ENCODE measurements around the gene TTPAL. TPM values are rescaled to one million over a fixed set of nuclear protein-coding genes. Genes with fewer than 3 reads are reported as not detected.

Gene TTPAL
- total RNA-seq, 1 experiment from 2014 or later: 21.1 TPM

DNA sequence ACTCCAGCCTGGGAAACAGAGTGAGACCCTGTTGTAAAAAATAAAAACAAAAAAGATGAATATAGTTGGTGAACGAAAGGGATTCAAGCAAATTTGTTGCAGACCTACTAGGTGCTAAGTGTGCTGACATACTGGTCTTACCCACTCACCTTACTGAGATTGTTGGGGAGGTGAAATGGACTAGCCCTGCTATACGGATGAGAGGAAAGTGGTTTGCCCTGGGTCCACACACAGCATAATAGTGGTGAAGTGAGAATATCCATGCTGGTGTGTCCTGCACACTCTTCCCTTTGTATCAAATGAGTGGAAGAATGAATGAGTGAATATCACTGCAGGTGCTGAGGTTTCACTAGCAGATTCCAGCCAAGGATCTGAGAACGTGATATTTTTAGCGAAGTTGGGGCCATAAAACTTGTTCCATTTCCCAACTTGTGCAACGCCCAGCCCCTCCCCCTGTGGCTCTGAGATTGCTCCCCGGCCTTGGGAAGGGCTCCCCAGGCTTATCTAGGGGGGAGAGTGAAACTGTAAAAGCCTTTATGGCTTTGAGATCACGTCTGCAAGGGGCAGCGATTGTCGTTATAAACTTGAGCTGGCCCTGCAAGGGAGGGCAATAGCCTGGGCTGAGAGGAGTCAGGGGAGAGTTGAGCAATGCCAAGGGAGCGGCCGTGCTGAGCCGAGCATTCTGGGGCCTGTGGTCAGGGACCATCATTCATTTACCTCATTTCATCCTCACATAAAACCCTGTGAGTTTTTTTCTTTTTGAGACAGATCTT is 33.2 kb upstream of the TTPAL start:
- Histone ChIP-seq H2BK120ac (ENCODE audit: low read depth, low read length, poor library complexity, severe bottlenecking) (no peak overlapping the region), H2BK20ac (ENCODE audit: low read depth, low read length, poor library complexity, severe bottlenecking) (no peak overlapping the region), H3K4ac (ENCODE audit: low read depth, low read length) (no peak overlapping the region), H3K56ac (ENCODE audit: insufficient read length, low read depth, low read length) (no peak overlapping the region), H3K9me3 (ENCODE audit: control insufficient read depth, low read depth, low read length) (no peaks in the 10 kb centered on the region), H3K4me2 (ENCODE audit: insufficient read depth, insufficient read length, low read length) (no peak overlapping the region), H2BK12ac (ENCODE audit: insufficient read length, low read depth, low read length) (no peak overlapping the region), H3K4me1 (ENCODE audit: insufficient read depth, low read length) (no peaks in the 10 kb centered on the region), H4K91ac (ENCODE audit: insufficient read length, low read depth, low read length) (no peak overlapping the region), H3K18ac (ENCODE audit: insufficient read length, low read depth, low read length) (no peak overlapping the region), H2AK5ac (ENCODE audit: insufficient read length, low read length) (no peak overlapping the region), H2BK5ac (ENCODE audit: insufficient read length, low read length) (no peak overlapping the region), H3K79me2 (ENCODE audit: insufficient read depth, low read length) (no peaks in the 10 kb centered on the region), H3K27ac (ENCODE audit: insufficient read length, low read depth, low read length) (no peak overlapping the region), H2AFZ (ENCODE audit: low read length) (no peak overlapping the region), H3K14ac (ENCODE audit: insufficient read depth, low read length) (no peak overlapping the region), H3K23ac (ENCODE audit: insufficient read length, low read depth, low read length) (no peak overlapping the region), H3K79me1 (ENCODE audit: insufficient read depth, low read depth, low read length, poor library complexity, severe bottlenecking) (no peaks in the 10 kb centered on the region), H3T11ph (ENCODE audit: low read length) (no peak overlapping the region), H4K5ac (ENCODE audit: insufficient read length, low read depth, low read length) (no peak overlapping the region), H2BK15ac (ENCODE audit: low read depth, low read length) (no peak overlapping the region), H3K9ac (ENCODE audit: extremely low read depth, insufficient read length, low read length) (no peak overlapping the region), H4K20me1 (ENCODE audit: control insufficient read depth, insufficient read depth, insufficient read length) (no peaks in the 10 kb centered on the region), H3K23me2 (ENCODE audit: insufficient read length, low read depth, low read length, poor library complexity, severe bottlenecking) (no peaks in the 10 kb centered on the region), H3K27me3 (ENCODE audit: insufficient read depth, low read length) (no peaks in the 10 kb centered on the region), H4K8ac (replicated peaks; ENCODE audit: insufficient read length, low read depth, low read length) (no peak overlapping the region)
- Mint-ChIP-seq H3K4me1 (no peaks in the 10 kb centered on the region), H3K27me3 (ENCODE audit: low read depth) (peaks cover 5% of the 10 kb centered on the region), H3K4me3 (no peak overlapping the region), H3K9me3 (no peaks in the 10 kb centered on the region), H3K27ac (no peak overlapping the region), H3K36me3 (ENCODE audit: insufficient read depth in 1 of 3, low read depth in 3 of 3) (no peaks in the 10 kb centered on the region)
- TF ChIP-seq, protein P1, sequence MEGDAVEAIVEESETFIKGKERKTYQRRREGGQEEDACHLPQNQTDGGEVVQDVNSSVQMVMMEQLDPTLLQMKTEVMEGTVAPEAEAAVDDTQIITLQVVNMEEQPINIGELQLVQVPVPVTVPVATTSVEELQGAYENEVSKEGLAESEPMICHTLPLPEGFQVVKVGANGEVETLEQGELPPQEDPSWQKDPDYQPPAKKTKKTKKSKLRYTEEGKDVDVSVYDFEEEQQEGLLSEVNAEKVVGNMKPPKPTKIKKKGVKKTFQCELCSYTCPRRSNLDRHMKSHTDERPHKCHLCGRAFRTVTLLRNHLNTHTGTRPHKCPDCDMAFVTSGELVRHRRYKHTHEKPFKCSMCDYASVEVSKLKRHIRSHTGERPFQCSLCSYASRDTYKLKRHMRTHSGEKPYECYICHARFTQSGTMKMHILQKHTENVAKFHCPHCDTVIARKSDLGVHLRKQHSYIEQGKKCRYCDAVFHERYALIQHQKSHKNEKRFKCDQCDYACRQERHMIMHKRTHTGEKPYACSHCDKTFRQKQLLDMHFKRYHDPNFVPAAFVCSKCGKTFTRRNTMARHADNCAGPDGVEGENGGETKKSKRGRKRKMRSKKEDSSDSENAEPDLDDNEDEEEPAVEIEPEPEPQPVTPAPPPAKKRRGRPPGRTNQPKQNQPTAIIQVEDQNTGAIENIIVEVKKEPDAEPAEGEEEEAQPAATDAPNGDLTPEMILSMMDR (conservative IDR thresholded peaks at IDR 0.05): no peak
- no peak for DNase-seq
- WGBS (ENCODE audit: extremely low coverage, insufficient read length, low lambda C conversion rate): no CpG with 5 or more reads among the region's 12 CpGs

Data from H9 (cell line).